Muscle of leg (tissue), 11 donors: ENCODE results near the gene DISC1. TPM values are rescaled to one million over a fixed set of nuclear protein-coding genes. Genes with fewer than 3 reads are reported as not detected.
A peak's percentile ranks its signal among the peaks of the same experiment; 100 is the strongest.
"Not testable (repeated sequence)": the region's sequence is repeated elsewhere in the genome, so short reads cannot be mapped to it uniquely, and the experiment has no call there.

Experiments
- DNase-seq: peaks from one replicate; pipeline ENCODE4 v3.0.0; 2013
- H3K27ac ChIP-seq: one replicate; pipeline ENCODE4 v1.5.1; 2013; ENCODE audit warnings: mild to moderate bottlenecking, low read length, control low read depth
- H3K27me3 ChIP-seq: one replicate; pipeline ENCODE4 v1.6.1; 2013; ENCODE audit warnings: low read length; ENCODE audit not compliant: control insufficient read depth, insufficient read depth
- H3K36me3 ChIP-seq: one replicate; pipeline ENCODE4 v1.6.1; 2013; ENCODE audit warnings: low read length; ENCODE audit not compliant: control insufficient read depth, insufficient read depth
- H3K4me1 ChIP-seq: one replicate; pipeline ENCODE4 v1.6.1; 2013; ENCODE audit warnings: low read length; ENCODE audit not compliant: control insufficient read depth, insufficient read depth
- H3K4me3 ChIP-seq: one replicate; pipeline ENCODE4 v1.5.1; 2013; ENCODE audit warnings: low read length, control low read depth
- H3K9me3 ChIP-seq: replicated peaks from 2 replicates; pipeline ENCODE4 v1.6.1; 2013; ENCODE audit warnings: low read depth, low read length; ENCODE audit not compliant: control insufficient read depth
- WGBS: methylation state at CpG from one replicate; pipeline ENCODE4 v1.1.5; 2013; ENCODE audit warnings: missing lambda C conversion rate; ENCODE audit not compliant: insufficient coverage; 5-methylcytosine and 5-hydroxymethylcytosine counted together
- polyA plus RNA-seq, 8 donors: library from polyadenylated mRNA; unstranded; fragments of 120-200 nt; gene quantifications; one replicate each; pipeline versions ENCODE4 v1.2.1 to v1.2.3, GENCODE V29; 2013; ENCODE audit warnings: inconsistent platforms in 1 of 8, low replicate concordance in 1 of 8; ENCODE audit not compliant: insufficient read length in 8 of 8, insufficient read depth in 1 of 8
- total RNA-seq: library from RNA; stranded (reverse); fragments of 120-200 nt; gene quantifications from one replicate; pipeline ENCODE4 v1.2.4, GENCODE V29; 2013

Gene DISC1
- total and polyA plus RNA-seq, 9 donors, result 4.5 to 10.7 (median 7.3) TPM

- H3K27me3 ChIP-seq, H3K9me3 ChIP-seq, DNase-seq, H3K4me3 ChIP-seq, H3K4me1 ChIP-seq, H3K36me3 ChIP-seq, H3K27ac ChIP-seq: not testable (repeated sequence)
- WGBS, result 79% methylated on average over 7 of the region's 10 CpGs
Measured at GRCh38 chr1:231651621-231652260, 25.2 kb downstream of the DISC1 start.

GRCh38 chr1:231653632-231654031 lies 27.0 kb downstream of the DISC1 start:
- WGBS, result no CpG with 5 or more reads among the region's 2 CpGs
- no peaks in the 10 kb centered on the region for H3K4me1 ChIP-seq
- no peaks in the 10 kb centered on the region for H3K27me3 ChIP-seq
- H3K36me3 ChIP-seq, result no peaks in the 10 kb centered on the region
- peaks cover 8% of the 10 kb centered on the region for H3K9me3 ChIP-seq
- no peak for DNase-seq
- no peak overlapping the region for H3K4me3 ChIP-seq
- no peak overlapping the region for H3K27ac ChIP-seq

GRCh38 chr1:231656741-231657140 lies 30.2 kb downstream of the DISC1 start:
- H3K27me3 ChIP-seq, result no peaks in the 10 kb centered on the region
- no peak overlapping the region for H3K27ac ChIP-seq
- no peak for DNase-seq
- no peak overlapping the region for H3K4me3 ChIP-seq
- H3K4me1 ChIP-seq, result no peaks in the 10 kb centered on the region
- H3K9me3 ChIP-seq, result peaks cover 8% of the 10 kb centered on the region
- no CpG with 5 or more reads among the region's 1 CpG for WGBS
- H3K36me3 ChIP-seq, result no peaks in the 10 kb centered on the region

GRCh38 chr1:231658223-231658622 lies 31.6 kb downstream of the DISC1 start:
- not testable (repeated sequence) for DNase-seq, H3K27ac ChIP-seq, H3K36me3 ChIP-seq, H3K9me3 ChIP-seq, H3K27me3 ChIP-seq, H3K4me3 ChIP-seq, H3K4me1 ChIP-seq
- WGBS, result no CpG with 5 or more reads among the region's 1 CpG

DNA sequence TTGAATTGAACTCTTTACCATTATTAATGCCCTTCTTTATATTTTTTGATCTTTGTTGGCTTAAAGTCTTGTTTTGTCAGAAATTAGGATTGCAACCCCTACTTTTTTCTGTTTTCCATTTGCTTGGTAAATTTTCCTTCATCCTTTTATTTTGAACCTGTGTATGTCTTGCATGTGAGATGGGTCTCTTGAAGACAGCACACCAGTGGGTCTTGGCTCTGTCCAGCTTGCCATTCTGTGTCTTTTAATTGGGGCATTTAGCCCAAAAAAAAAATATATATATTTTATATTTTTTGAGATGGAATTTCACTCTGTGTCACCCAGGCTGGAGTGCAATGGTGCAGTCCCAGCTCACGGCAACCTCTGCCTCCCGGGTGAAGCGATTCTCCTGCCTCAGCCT lies 33.6 kb downstream of the DISC1 start:
- H3K36me3 ChIP-seq, result no peaks in the 10 kb centered on the region
- DNase-seq, result no peak
- 87% methylated on average over 3 of the region's 3 CpGs for WGBS
- H3K27me3 ChIP-seq, result no peaks in the 10 kb centered on the region
- H3K27ac ChIP-seq, result no peak overlapping the region
- H3K9me3 ChIP-seq, result peaks cover 12% of the 10 kb centered on the region
- H3K4me3 ChIP-seq, result no peak overlapping the region
- no peaks in the 10 kb centered on the region for H3K4me1 ChIP-seq

GRCh38 chr1:231663211-231663792 lies 36.7 kb downstream of the DISC1 start:
- Histone ChIP-seq H3K36me3 (no peaks in the 10 kb centered on the region), H3K4me3 (no peak overlapping the region), H3K27ac (no peak overlapping the region), H3K27me3 (no peaks in the 10 kb centered on the region), H3K4me1 (no peaks in the 10 kb centered on the region), H3K9me3 (peaks cover 4% of the 10 kb centered on the region)
- peak; percentile 26 for DNase-seq
- no CpG with 5 or more reads among the region's 2 CpGs for WGBS

- no peak for DNase-seq
- no peaks in the 10 kb centered on the region for H3K27me3 ChIP-seq
Measured at GRCh38 chr1:231665101-231665500, 38.5 kb downstream of the DISC1 start.

GRCh38 chr1:231665726-231666125 lies 39.1 kb downstream of the DISC1 start:
- H3K27ac ChIP-seq, result no peak overlapping the region
- peaks cover 9% of the 10 kb centered on the region for H3K9me3 ChIP-seq
- no peak for DNase-seq
- no CpG with 5 or more reads among the region's 3 CpGs for WGBS
- no peak overlapping the region for H3K4me3 ChIP-seq
- no peaks in the 10 kb centered on the region for H3K36me3 ChIP-seq
- no peaks in the 10 kb centered on the region for H3K27me3 ChIP-seq
- H3K4me1 ChIP-seq, result no peaks in the 10 kb centered on the region

More at GRCh38 chr1:231665101-231665500, 38.5 kb downstream of the DISC1 start:
- Histone ChIP-seq H3K9me3 (peaks cover 7% of the 10 kb centered on the region), H3K4me3 (no peak overlapping the region), H3K27ac (no peak overlapping the region), H3K36me3 (no peaks in the 10 kb centered on the region), H3K4me1 (no peaks in the 10 kb centered on the region)
- 92% methylated on average over 2 of the region's 5 CpGs for WGBS

DNA sequence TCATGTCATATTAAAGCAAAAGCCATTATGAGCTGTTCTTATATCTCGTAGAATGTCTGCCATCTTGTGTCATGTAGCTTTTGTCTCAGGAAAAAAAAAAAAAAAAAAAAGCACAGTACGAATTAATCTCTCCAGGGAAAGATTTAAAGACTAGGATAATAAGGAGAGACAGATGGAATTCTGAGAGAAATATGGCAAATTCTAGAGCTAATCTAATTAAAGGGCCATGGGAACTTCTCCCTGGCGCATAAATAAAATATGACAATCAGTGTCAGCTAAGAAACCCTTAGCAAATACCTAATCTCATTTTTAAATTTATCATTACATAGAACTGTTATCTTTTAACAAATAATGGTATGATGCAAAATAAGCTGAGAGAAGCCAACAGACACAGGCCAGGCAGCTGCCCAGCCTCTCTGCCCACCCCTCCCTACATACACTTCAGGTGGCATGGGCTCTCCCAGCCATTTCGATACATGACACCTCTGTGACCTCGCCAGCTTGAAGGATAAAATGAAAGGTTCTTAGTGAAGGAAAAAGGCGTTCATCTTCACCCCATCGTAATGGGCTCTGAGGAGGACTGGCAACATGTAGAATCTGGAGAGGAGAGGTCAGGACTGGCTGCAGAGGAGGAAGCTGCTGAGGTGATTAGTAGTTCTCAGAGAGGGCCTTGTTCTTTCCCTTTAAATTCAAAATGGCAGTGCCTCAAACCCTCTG lies 39.8 kb downstream of the DISC1 start:
- H3K9me3 ChIP-seq, result peaks cover 11% of the 10 kb centered on the region
- no peak overlapping the region for H3K4me3 ChIP-seq
- no peak overlapping the region for H3K27ac ChIP-seq
- no peaks in the 10 kb centered on the region for H3K27me3 ChIP-seq
- DNase-seq, result no peak
- no peaks in the 10 kb centered on the region for H3K36me3 ChIP-seq
- no peaks in the 10 kb centered on the region for H3K4me1 ChIP-seq
- no CpG with 5 or more reads among the region's 7 CpGs for WGBS

DNA sequence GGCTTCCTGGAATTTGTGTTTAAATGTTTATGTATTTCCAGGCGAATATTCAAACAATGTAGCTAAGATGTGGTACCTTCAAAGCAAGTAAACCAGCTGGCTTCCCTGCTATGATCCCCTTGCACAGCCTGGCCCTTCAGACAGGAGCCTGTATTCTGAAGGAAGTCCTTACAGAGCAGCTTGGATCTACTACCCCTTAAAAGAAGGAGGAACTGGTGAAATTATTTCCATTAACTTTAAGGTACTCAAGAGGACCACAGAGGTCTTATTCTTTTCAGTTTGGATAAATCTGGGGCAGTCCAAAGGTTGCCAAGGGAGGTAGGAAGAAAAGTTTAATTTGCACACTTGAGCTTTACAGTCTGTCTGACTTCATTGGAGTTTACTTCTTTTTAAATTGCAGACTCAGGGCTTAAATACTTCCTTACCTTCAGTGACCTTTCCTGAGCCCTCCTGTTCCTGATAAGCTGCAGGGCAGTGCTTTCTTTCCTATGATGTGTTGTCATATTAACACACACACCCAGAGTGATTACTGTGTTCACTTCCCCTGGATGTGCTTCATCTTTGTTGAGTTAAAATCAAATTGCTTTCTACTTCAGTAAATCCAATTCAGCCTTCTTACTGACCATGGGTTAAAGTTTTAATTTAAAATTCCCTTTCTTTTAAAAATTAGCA lies 40.5 kb downstream of the DISC1 start:
- no CpG with 5 or more reads among the region's 1 CpG for WGBS
- no peaks in the 10 kb centered on the region for H3K27me3 ChIP-seq
- H3K4me1 ChIP-seq, result no peaks in the 10 kb centered on the region
- H3K4me3 ChIP-seq, result no peak overlapping the region
- H3K36me3 ChIP-seq, result no peaks in the 10 kb centered on the region
- H3K27ac ChIP-seq, result no peak overlapping the region
- DNase-seq, result no peak
- H3K9me3 ChIP-seq, result peaks cover 11% of the 10 kb centered on the region
